ENCODE results near the gene C3orf33. TPM values are rescaled to one million over a fixed set of nuclear protein-coding genes. Genes with fewer than 3 reads are reported as not detected.

Gene C3orf33
- total RNA-seq, 3 donors from 2014 or later, result 3.0 to 6.3 (median 5.6) TPM

DNA sequence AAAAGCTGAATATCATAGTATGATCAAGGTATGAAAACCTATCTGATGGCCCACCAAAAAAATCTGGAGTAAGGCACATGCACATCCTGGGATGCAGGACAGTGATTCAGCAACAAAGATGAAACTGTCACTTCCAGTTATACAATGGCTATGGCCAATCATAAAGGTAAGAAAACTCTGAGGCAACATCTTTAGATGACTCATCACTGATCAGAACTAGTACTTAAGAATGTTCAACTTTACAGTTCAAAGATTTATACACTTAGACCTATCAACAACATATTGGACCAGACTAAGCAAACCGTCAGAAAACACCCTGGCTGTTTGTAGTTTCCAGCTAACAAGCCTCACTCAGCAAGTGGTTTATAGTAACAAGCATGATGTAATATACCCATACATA is 39.9 kb downstream of the C3orf33 start:
- intact Hi-C loops (cut with DNase I; ENCODE audit: low total_unique reads), result no loop called here

DNA sequence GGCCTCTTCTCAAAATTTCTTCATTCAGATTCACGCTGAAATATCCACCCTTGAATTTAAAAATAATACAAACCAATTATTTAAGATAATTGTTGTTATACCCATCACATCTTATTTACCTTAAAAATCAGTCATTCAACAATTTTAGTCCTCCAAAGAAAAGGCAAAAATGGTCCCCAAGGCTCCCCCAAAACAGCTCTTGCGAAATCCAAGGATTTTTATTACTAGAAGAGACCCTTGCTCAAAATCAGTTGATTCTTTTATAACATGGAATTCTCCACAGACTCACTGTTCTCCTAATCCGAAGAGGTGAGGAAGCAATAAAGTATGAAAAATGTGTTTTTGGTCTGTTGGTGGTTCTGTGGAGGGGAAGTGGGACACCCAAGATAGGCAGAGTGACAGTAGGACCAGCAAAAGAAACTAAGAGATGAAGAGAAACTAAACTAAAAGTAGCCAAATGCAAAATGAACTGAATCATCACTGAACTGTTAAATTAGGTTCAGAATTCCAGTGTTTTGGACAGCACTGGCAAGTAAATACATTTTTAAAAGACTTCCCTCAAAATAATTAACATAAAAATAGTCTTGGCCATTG is 42.1 kb downstream of the C3orf33 start:
- Histone ChIP-seq H3K9me3 (no peaks in the 10 kb centered on the region), H3K4me1 (no peaks in the 10 kb centered on the region), H3K27me3 (no peaks in the 10 kb centered on the region), H3K36me3 (no peaks in the 10 kb centered on the region), H3K4me3 (no peak overlapping the region), H3K27ac (no peak overlapping the region)
- DNase-seq (ENCODE audit: low spot score in 2 of 2), result no peak
- no peak for TF ChIP-seq POLR2A (IDR thresholded peaks at IDR 0.05)
- TF ChIP-seq, protein P1, sequence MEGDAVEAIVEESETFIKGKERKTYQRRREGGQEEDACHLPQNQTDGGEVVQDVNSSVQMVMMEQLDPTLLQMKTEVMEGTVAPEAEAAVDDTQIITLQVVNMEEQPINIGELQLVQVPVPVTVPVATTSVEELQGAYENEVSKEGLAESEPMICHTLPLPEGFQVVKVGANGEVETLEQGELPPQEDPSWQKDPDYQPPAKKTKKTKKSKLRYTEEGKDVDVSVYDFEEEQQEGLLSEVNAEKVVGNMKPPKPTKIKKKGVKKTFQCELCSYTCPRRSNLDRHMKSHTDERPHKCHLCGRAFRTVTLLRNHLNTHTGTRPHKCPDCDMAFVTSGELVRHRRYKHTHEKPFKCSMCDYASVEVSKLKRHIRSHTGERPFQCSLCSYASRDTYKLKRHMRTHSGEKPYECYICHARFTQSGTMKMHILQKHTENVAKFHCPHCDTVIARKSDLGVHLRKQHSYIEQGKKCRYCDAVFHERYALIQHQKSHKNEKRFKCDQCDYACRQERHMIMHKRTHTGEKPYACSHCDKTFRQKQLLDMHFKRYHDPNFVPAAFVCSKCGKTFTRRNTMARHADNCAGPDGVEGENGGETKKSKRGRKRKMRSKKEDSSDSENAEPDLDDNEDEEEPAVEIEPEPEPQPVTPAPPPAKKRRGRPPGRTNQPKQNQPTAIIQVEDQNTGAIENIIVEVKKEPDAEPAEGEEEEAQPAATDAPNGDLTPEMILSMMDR (IDR thresholded peaks at IDR 0.05), result no peak
- intact Hi-C loops (cut with DNase I; ENCODE audit: low total_unique reads), result no loop called here

More for the DNA sequence above, 39.9 kb downstream of the C3orf33 start:
- Histone ChIP-seq H3K27me3 (no peaks in the 10 kb centered on the region), H3K4me3 (no peak overlapping the region), H3K36me3 (no peaks in the 10 kb centered on the region), H3K4me1 (no peaks in the 10 kb centered on the region), H3K27ac (no peak overlapping the region), H3K9me3 (no peaks in the 10 kb centered on the region)
- DNase-seq (ENCODE audit: low spot score in 2 of 2), result no peak
- TF ChIP-seq POLR2AphosphoS5 (IDR thresholded peaks at IDR 0.05) (no peak), POLR2A (IDR thresholded peaks at IDR 0.05) (no peak)

DNA sequence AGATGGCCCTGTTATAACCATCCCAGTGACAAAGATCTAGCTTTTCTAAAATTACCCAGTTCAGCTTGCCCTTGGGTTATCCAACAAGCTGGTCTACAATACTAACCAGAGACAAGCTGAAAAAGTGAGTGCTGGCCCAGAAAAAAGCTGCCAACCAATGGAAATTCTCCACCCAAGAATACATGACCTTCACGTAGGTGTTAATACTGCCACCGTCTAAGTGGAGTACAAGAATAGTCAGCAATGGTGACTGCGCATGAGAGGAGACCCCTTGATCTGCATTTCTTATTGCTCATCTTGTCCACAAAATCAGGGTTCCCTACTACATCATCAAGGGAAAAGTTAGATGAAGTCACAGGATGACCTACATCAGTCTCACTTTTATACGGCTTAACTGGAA is 45.4 kb downstream of the C3orf33 start:
- Histone ChIP-seq H3K36me3 (no peaks in the 10 kb centered on the region), H3K4me1 (no peaks in the 10 kb centered on the region), H3K27me3 (no peaks in the 10 kb centered on the region), H3K4me3 (no peak overlapping the region), H3K9me3 (no peaks in the 10 kb centered on the region), H3K27ac (no peak overlapping the region)
- TF ChIP-seq, protein P1 (IDR thresholded peaks at IDR 0.05), result no peak
- TF ChIP-seq POLR2A (IDR thresholded peaks at IDR 0.05) (no peak), POLR2AphosphoS5 (IDR thresholded peaks at IDR 0.05) (no peak)
- intact Hi-C loops (cut with DNase I; ENCODE audit: low total_unique reads), result no loop called here
- DNase-seq (ENCODE audit: low spot score in 2 of 2), result no peak

DNA sequence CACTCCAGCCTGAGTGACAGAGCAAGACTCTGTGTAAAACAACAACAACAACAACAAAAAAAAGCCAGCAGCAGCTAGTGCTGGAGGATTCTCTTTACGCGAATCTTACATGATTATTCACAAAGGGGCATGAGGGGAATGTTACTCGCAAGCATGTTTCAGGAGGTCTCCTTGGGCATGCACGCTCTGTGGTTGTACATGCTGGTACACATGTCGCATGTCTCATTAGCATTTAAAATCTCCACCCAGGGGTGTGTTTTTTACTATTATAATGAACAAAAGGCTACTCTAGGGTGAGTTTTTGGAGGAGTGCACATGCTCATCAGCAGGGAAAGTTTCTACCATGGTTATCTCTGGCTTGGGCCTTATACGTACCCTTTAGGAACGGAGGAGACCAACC is 48.5 kb downstream of the C3orf33 start:
- H3K4me3 ChIP-seq, result no peak overlapping the region
- TF ChIP-seq POLR2A (IDR thresholded peaks at IDR 0.05), result no peak
- TF ChIP-seq, protein P1 (IDR thresholded peaks at IDR 0.05), result no peak
- no peak for TF ChIP-seq POLR2AphosphoS5 (IDR thresholded peaks at IDR 0.05)
- H3K4me1 ChIP-seq, result no peaks in the 10 kb centered on the region
- no peaks in the 10 kb centered on the region for H3K36me3 ChIP-seq
- H3K27ac ChIP-seq, result no peak overlapping the region
- H3K27me3 ChIP-seq, result no peaks in the 10 kb centered on the region
- no peak for DNase-seq (ENCODE audit: low spot score in 2 of 2)
- intact Hi-C loops (cut with DNase I; ENCODE audit: low total_unique reads), result no loop called here
- no peaks in the 10 kb centered on the region for H3K9me3 ChIP-seq

DNA sequence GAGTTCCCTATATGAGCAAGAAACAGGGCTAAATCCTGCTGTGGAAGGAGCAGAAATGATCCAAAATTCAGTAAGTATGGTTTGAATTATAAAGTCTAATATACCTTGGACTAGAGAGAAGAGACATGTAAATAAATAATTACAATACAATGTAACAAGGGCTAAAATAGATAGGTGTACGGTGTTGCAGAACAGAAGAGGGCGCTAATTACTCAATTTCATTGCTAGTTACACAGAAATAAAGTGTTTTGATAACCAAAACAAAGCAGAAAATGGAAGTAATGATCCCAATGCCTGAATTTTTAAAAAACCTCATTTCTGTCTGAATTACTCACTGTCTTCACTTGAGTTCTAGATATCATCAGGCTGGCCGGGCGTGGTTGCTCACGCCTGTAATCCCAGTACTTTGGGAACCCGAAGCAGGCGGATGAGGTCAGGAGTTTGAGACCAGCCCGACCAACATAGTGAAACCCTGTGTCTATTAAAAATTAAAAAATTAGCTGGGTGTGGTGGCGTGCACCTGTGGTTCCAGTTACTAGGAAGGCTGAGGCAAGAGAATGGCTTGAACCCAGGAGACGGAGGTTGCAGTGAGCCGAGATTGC is 52.9 kb downstream of the C3orf33 start:
- intact Hi-C loops (cut with DNase I; ENCODE audit: low total_unique reads), result no loop called here
- no peak for DNase-seq (ENCODE audit: low spot score in 2 of 2)
- H3K27me3 ChIP-seq, result no peaks in the 10 kb centered on the region
- no peaks in the 10 kb centered on the region for H3K4me1 ChIP-seq
- no peak overlapping the region for H3K27ac ChIP-seq
- no peaks in the 10 kb centered on the region for H3K9me3 ChIP-seq
- no peak for TF ChIP-seq POLR2A (IDR thresholded peaks at IDR 0.05)
- TF ChIP-seq, protein P1 (IDR thresholded peaks at IDR 0.05), result no peak
- no peak for TF ChIP-seq POLR2AphosphoS5 (IDR thresholded peaks at IDR 0.05)
- no peak overlapping the region for H3K4me3 ChIP-seq
- H3K36me3 ChIP-seq, result no peaks in the 10 kb centered on the region

All from breast epithelium (tissue), 4 donors.